ENCODE data around the gene APBA2.

- TF ChIP-seq ZNF274 (CRISPR knock-in tag; IDR thresholded peaks at IDR 0.05) (no peak), NKX3-1 (CRISPR knock-in tag; IDR thresholded peaks at IDR 0.05) (no peak), HNRNPH1 (optimal IDR thresholded peaks at IDR 0.05; ENCODE audit: low read depth, low read length) (no peak), ZNF605 (CRISPR knock-in tag; IDR thresholded peaks at IDR 0.05) (no peak)
Measured at GRCh38 chr15:29040370-29040751, 154.6 kb downstream of the APBA2 start.

Data from HepG2 (cell line).